Measurements from ENCODE around the gene STX1A.

Gene STX1A

GRCh38 chr7:73742338-73742752 is 22.9 kb upstream of the STX1A start:
- H3K4me2 ChIP-seq (ENCODE audit: low read length), result peak overlapping the region; percentile 10; the same call in 1 of the 2 replicates
- H3K4me1 ChIP-seq (ENCODE audit: insufficient read depth, low read length, severe bottlenecking), result peaks cover 22% of the 10 kb centered on the region
- H3K27me3 ChIP-seq (ENCODE audit: insufficient read depth, low read length), result no peaks in the 10 kb centered on the region
- H3K79me2 ChIP-seq (ENCODE audit: insufficient read depth, low read length), result no peaks in the 10 kb centered on the region
- no peak overlapping the region for H2AFZ ChIP-seq (ENCODE audit: low read length)
- H3K4me3 ChIP-seq (ENCODE audit: low read depth, low read length, poor library complexity, severe bottlenecking), result no peak overlapping the region
- H3K36me3 ChIP-seq (ENCODE audit: insufficient read depth, low read length), result peaks cover 5% of the 10 kb centered on the region
- H3F3A ChIP-seq (ENCODE audit: insufficient read depth, low read length), result no peaks in the 10 kb centered on the region
- no peaks in the 10 kb centered on the region for H3K9me3 ChIP-seq (ENCODE audit: low read length)
- H3K27ac ChIP-seq (ENCODE audit: low read depth, low read length, poor library complexity, severe bottlenecking), result no peak overlapping the region
- H4K20me1 ChIP-seq (ENCODE audit: insufficient read depth, low read length), result no peaks in the 10 kb centered on the region
- no peak overlapping the region for H3K9ac ChIP-seq (ENCODE audit: low read length)
- TF ChIP-seq EZH2 (IDR thresholded peaks at IDR 0.05; ENCODE audit: borderline replicate concordance, low read length), result no peak
- no peaks in the 10 kb centered on the region for H3K9me2 ChIP-seq (ENCODE audit: low read depth, low read length)

- Histone ChIP-seq H3K27ac (ENCODE audit: low read depth, low read length, poor library complexity, severe bottlenecking) (no peak overlapping the region), H2AFZ (ENCODE audit: low read length) (no peak overlapping the region), H3K27me3 (ENCODE audit: insufficient read depth, low read length) (no peaks in the 10 kb centered on the region), H4K20me1 (ENCODE audit: insufficient read depth, low read length) (no peaks in the 10 kb centered on the region), H3K9me2 (ENCODE audit: low read depth, low read length) (no peaks in the 10 kb centered on the region), H3K9ac (ENCODE audit: low read length) (no peak overlapping the region), H3K4me3 (ENCODE audit: low read depth, low read length, poor library complexity, severe bottlenecking) (no peak overlapping the region), H3K79me2 (ENCODE audit: insufficient read depth, low read length) (no peaks in the 10 kb centered on the region), H3K4me2 (ENCODE audit: low read length) (no peak overlapping the region), H3K4me1 (ENCODE audit: insufficient read depth, low read length, severe bottlenecking) (peaks cover 22% of the 10 kb centered on the region), H3K9me3 (ENCODE audit: low read length) (no peaks in the 10 kb centered on the region), H3F3A (ENCODE audit: insufficient read depth, low read length) (no peaks in the 10 kb centered on the region), H3K36me3 (ENCODE audit: insufficient read depth, low read length) (peaks cover 12% of the 10 kb centered on the region)
- TF ChIP-seq CTCF (IDR thresholded peaks at IDR 0.05; ENCODE audit: low read length) (no peak), EZH2 (IDR thresholded peaks at IDR 0.05; ENCODE audit: borderline replicate concordance, low read length) (no peak)
These were observed 22.1 kb upstream of the STX1A start for GRCh38 chr7:73741600-73741999.

GRCh38 chr7:73740771-73741170 is 21.3 kb upstream of the STX1A start:
- no peak overlapping the region for H3K9ac ChIP-seq (ENCODE audit: low read length)
- H4K20me1 ChIP-seq (ENCODE audit: insufficient read depth, low read length), result no peaks in the 10 kb centered on the region
- no peaks in the 10 kb centered on the region for H3K79me2 ChIP-seq (ENCODE audit: insufficient read depth, low read length)
- no peaks in the 10 kb centered on the region for H3K9me3 ChIP-seq (ENCODE audit: low read length)
- H3K27ac ChIP-seq (ENCODE audit: low read depth, low read length, poor library complexity, severe bottlenecking), result no peak overlapping the region
- H3K4me3 ChIP-seq (ENCODE audit: low read depth, low read length, poor library complexity, severe bottlenecking), result no peak overlapping the region
- H3K36me3 ChIP-seq (ENCODE audit: insufficient read depth, low read length), result peaks cover 16% of the 10 kb centered on the region
- no peaks in the 10 kb centered on the region for H3K27me3 ChIP-seq (ENCODE audit: insufficient read depth, low read length)
- H2AFZ ChIP-seq (ENCODE audit: low read length), result no peak overlapping the region
- TF ChIP-seq CTCF (IDR thresholded peaks at IDR 0.05; ENCODE audit: low read length), result no peak
- H3K4me1 ChIP-seq (ENCODE audit: insufficient read depth, low read length, severe bottlenecking), result peaks cover 22% of the 10 kb centered on the region
- H3K9me2 ChIP-seq (ENCODE audit: low read depth, low read length), result no peaks in the 10 kb centered on the region
- no peak overlapping the region for H3K4me2 ChIP-seq (ENCODE audit: low read length)
- no peaks in the 10 kb centered on the region for H3F3A ChIP-seq (ENCODE audit: insufficient read depth, low read length)

- no peaks in the 10 kb centered on the region for H4K20me1 ChIP-seq (ENCODE audit: insufficient read depth, low read length)
- H2AFZ ChIP-seq (ENCODE audit: low read length), result no peak overlapping the region
- H3K9me3 ChIP-seq (ENCODE audit: low read length), result no peaks in the 10 kb centered on the region
- no peak overlapping the region for H3K4me2 ChIP-seq (ENCODE audit: low read length)
- no peak overlapping the region for H3K27ac ChIP-seq (ENCODE audit: low read depth, low read length, poor library complexity, severe bottlenecking)
- H3K27me3 ChIP-seq (ENCODE audit: insufficient read depth, low read length), result no peaks in the 10 kb centered on the region
- H3K79me2 ChIP-seq (ENCODE audit: insufficient read depth, low read length), result no peaks in the 10 kb centered on the region
- H3K4me1 ChIP-seq (ENCODE audit: insufficient read depth, low read length, severe bottlenecking), result peaks cover 22% of the 10 kb centered on the region
- no peaks in the 10 kb centered on the region for H3K9me2 ChIP-seq (ENCODE audit: low read depth, low read length)
- no peak overlapping the region for H3K9ac ChIP-seq (ENCODE audit: low read length)
- H3K36me3 ChIP-seq (ENCODE audit: insufficient read depth, low read length), result peaks cover 16% of the 10 kb centered on the region
- no peak for TF ChIP-seq EZH2 (IDR thresholded peaks at IDR 0.05; ENCODE audit: borderline replicate concordance, low read length)
- TF ChIP-seq CTCF (IDR thresholded peaks at IDR 0.05; ENCODE audit: low read length), result no peak
- no peak overlapping the region for H3K4me3 ChIP-seq (ENCODE audit: low read depth, low read length, poor library complexity, severe bottlenecking)
- no peaks in the 10 kb centered on the region for H3F3A ChIP-seq (ENCODE audit: insufficient read depth, low read length)
These were observed 20.7 kb upstream of the STX1A start for GRCh38 chr7:73740212-73740611.

Measured in OCI-LY1 (cell line).